HepG2 (cell line): Measurements from ENCODE around the gene SLC16A7. TPM values are rescaled to one million over a fixed set of nuclear protein-coding genes. Genes with fewer than 3 reads are reported as not detected.

ENCODE experiments used
- ATAC-seq: fragments of 200-7000 bp; cut with Tn5 transposase; 3 replicates; pipeline ENCODE4 v1.9.1; 2020; ENCODE audit warnings: mild to moderate bottlenecking, moderate library complexity
- BruUV-seq: library from RNA; stranded (reverse); fragments of 400-500 nt; replicated peaks from 2 replicates; lab custom pipeline; 2021; lab: Mats Ljungman, UMichigan
- CTCF ChIA-PET: fragments of 300-600 bp; formaldehyde crosslinking; extraction: SDS; loops from one replicate; lab custom pipeline; 2021; ENCODE audit warnings: low total read pairs, inconsistent platforms, low intra/inter-chr PET ratio; lab: Yijun Ruan, JAX
- POLR2A ChIA-PET: fragments of 350-600 bp; sonication (Branson Sonifier 250); formaldehyde crosslinking; loops from one replicate; lab custom pipeline; 2020; ENCODE audit warnings: antibody characterized with exemption, inconsistent platforms; lab: Yijun Ruan, JAX
- DNase-seq: peaks from one replicate; pipeline ENCODE4 v3.0.0-alpha.2; 2015; ENCODE audit warnings: low spot score
- FAIRE-seq: peaks from 3 replicates; lab custom pipeline; 2011; peaks lifted over from hg19 to GRCh38; lab: Jason Lieb, UNC
- H2AFZ ChIP-seq: one replicate; pipeline ENCODE4 v1.6.1; 2011; ENCODE audit warnings: low read length, inconsistent platforms
- H3K27ac ChIP-seq: fragments of 300-600 bp; 3 replicates; pipeline ENCODE4 v1.8.0; 2011; ENCODE audit warnings: mixed run types, mild to moderate bottlenecking, mixed read lengths, low read length, inconsistent platforms; ENCODE audit not compliant: insufficient read depth; ENCODE audit errors: extremely low read length
- H3K27me3 ChIP-seq, 2 experiments: fragments of 200-600 bp in 1 of 2; 2 replicates in 1 of 2; 3 replicates in 1 of 2; pipeline versions ENCODE4 v1.6.0 to v1.8.0; 2011; ENCODE audit warnings: low read length in 2 of 2, mild to moderate bottlenecking in 2 of 2, moderate library complexity in 2 of 2, inconsistent platforms in 1 of 2; ENCODE audit not compliant: insufficient read depth in 2 of 2, control insufficient read depth in 1 of 2
- H3K36me3 ChIP-seq, 2 experiments: fragments of 200-600 bp in 1 of 2; replicated peaks in 1 of 2; 2 replicates in 1 of 2; 3 replicates in 1 of 2; pipeline versions ENCODE4 v1.5.1 to v1.8.0; 2011; ENCODE audit warnings: low read length in 2 of 2, inconsistent platforms in 1 of 2; ENCODE audit not compliant: insufficient read depth in 2 of 2, control insufficient read depth in 1 of 2
- H3K4me1 ChIP-seq: 2 replicates; pipeline ENCODE4 v1.5.1; 2012; ENCODE audit warnings: low read length, inconsistent platforms; ENCODE audit not compliant: insufficient read depth
- H3K4me2 ChIP-seq: 2 replicates; pipeline ENCODE4 v1.6.0; 2011; ENCODE audit warnings: low read depth, low read length, inconsistent platforms
- H3K4me3 ChIP-seq, 3 experiments: fragments of 200-600 bp in 1 of 3; sonication (generic), shearing (Covaris generic) in 1 of 3; replicated peaks in 1 of 3; 2 replicates each; pipeline ENCODE4 v1.5.1; 2011 to 2016; ENCODE audit warnings: low read length in 3 of 3, inconsistent platforms in 2 of 3, low read depth in 2 of 3, mild to moderate bottlenecking in 2 of 3, control low read depth in 1 of 3, mixed read lengths in 1 of 3; ENCODE audit not compliant: insufficient read depth in 1 of 3
- H3K79me2 ChIP-seq: one replicate; pipeline ENCODE4 v1.6.1; 2011; ENCODE audit warnings: low read length, inconsistent platforms; ENCODE audit not compliant: insufficient read depth
- H3K9ac ChIP-seq: 2 replicates; pipeline ENCODE4 v1.6.0; 2011; ENCODE audit warnings: mild to moderate bottlenecking, low read depth, low read length, inconsistent platforms; ENCODE audit not compliant: insufficient read depth
- H3K9me3 ChIP-seq: 2 replicates; pipeline ENCODE4 v1.5.1; 2012; ENCODE audit warnings: mild to moderate bottlenecking, low read length
- H4K20me1 ChIP-seq: 2 replicates; pipeline ENCODE4 v1.6.0; 2011; ENCODE audit warnings: inconsistent platforms, mild to moderate bottlenecking, low read length, moderate library complexity; ENCODE audit not compliant: insufficient read depth
- CBX2 ChIP-seq, 2 experiments: fragments of 200-600 bp in 1 of 2; sonication (generic); formaldehyde crosslinking in 1 of 2; IDR thresholded peaks; 2 replicates each; pipeline versions ENCODE4 v1.7.0 to v1.8.1; 2018 to 2022; ENCODE audit warnings: low read depth in 2 of 2, low read length in 1 of 2, mild to moderate bottlenecking in 1 of 2, missing genetic modification reagents in 1 of 2
- RAD21 ChIP-seq: fragments of 450-650 bp; formaldehyde crosslinking; IDR thresholded peaks from 2 replicates; pipeline ENCODE4 v1.5.0; 2020; ENCODE audit warnings: mild to moderate bottlenecking
- RFX3 ChIP-seq: IDR thresholded peaks from 2 replicates; pipeline ENCODE4 v1.6.1; 2016; ENCODE audit warnings: missing biosample characterization, missing genetic modification reagents
- SYNCRIP ChIP-seq: fragments of 200-400 bp; formaldehyde crosslinking; IDR thresholded peaks from 2 replicates; pipeline ENCODE4 v1.6.1; 2018; ENCODE audit warnings: mild to moderate bottlenecking, low read depth, low read length; ENCODE audit not compliant: insufficient read depth
- ZBTB3 ChIP-seq: sonication (generic); formaldehyde crosslinking; IDR thresholded peaks from 2 replicates; pipeline ENCODE4 v1.4.0; 2020; ENCODE audit warnings: low read depth, mild to moderate bottlenecking, moderate library complexity, missing genetic modification reagents, borderline replicate concordance
- ZBTB33 ChIP-seq: sonication (generic); formaldehyde crosslinking; IDR thresholded peaks from 2 replicates; pipeline ENCODE4 v1.4.0; 2020; ENCODE audit warnings: missing genetic modification reagents
- ZNF780A ChIP-seq: sonication (generic); formaldehyde crosslinking; IDR thresholded peaks from 2 replicates; pipeline ENCODE4 v1.8.0; 2022; ENCODE audit warnings: mild to moderate bottlenecking, missing genetic modification reagents, moderate library complexity
- WGBS: methylation state at CpG from one replicate; pipeline ENCODE4 v1.1.6; 2017; ENCODE audit warnings: low lambda C conversion rate; 5-methylcytosine and 5-hydroxymethylcytosine counted together
- in situ Hi-C: cut with HindIII; loops from 2 replicates; pipeline ENCODE4 v1.10.0; 2017; ENCODE audit warnings: low pct_unique_long_range_greater_than_20kb; ENCODE audit not compliant: extremely low pct_ligation_motif_present
- intact Hi-C: fragments of 100-400 bp; cut with micrococcal nuclease; formaldehyde crosslinking; loops from one replicate; pipeline ENCODE4 v1.10.0; 2022; ENCODE audit not compliant: unreplicated experiment
- polyA plus RNA-seq, 8 experiments: library from polyadenylated mRNA; depleted of rRNA in 3 of 8; stranded (reverse) in 7 of 8; unstranded in 1 of 8; fragments of >200 nt; fragmentation: Illumina TruSeq in 4 of 8; extraction: Trizol in 4 of 8; gene quantifications; 2 replicates each; pipeline versions ENCODE4 v1.2.1 to v1.2.3, GENCODE V29; 2011 to 2016; ENCODE audit warnings: low read depth in 4 of 8, missing spikeins in 1 of 8, mixed read lengths in 1 of 8; ENCODE audit not compliant: insufficient read depth in 1 of 8
- total RNA-seq, 5 experiments: library from RNA; depleted of rRNA; stranded (reverse); fragments of >200 nt; fragmentation: Illumina TruSeq; extraction: Trizol; gene quantifications; 2 replicates each; pipeline ENCODE4 v1.2.3, GENCODE V29; 2016; ENCODE audit warnings: low read depth in 1 of 5

SLC16A7 gene
- total and polyA plus RNA-seq, 2 of the 13 experiments (the other 11 are each of a cell fraction or from before 2014, with no cell fraction given): 1.3 to 1.6 TPM

- no peak for FAIRE-seq
- Histone ChIP-seq H3K27ac (no peak overlapping the region), H3K79me2 (no peaks in the 10 kb centered on the region), H3K4me3 (no peak overlapping the region), H3K4me2 (no peak overlapping the region), H3K4me1 (no peaks in the 10 kb centered on the region), H4K20me1 (no peaks in the 10 kb centered on the region), H3K9me3 (no peaks in the 10 kb centered on the region), H3K36me3 (no peaks in the 10 kb centered on the region), H3K9ac (no peak overlapping the region), H2AFZ (no peak overlapping the region)
- in situ Hi-C loops (no loop called here), intact Hi-C loops (no loop called here)
- POLR2A ChIA-PET: no interaction called here
- no peak for ATAC-seq
- BruUV-seq: no TSS peak
- CTCF ChIA-PET: no interaction called here
- DNase-seq: no peak
- TF ChIP-seq ZBTB33 (CRISPR knock-in tag) (no peak), CBX2 (IDR thresholded peaks at IDR 0.05; ENCODE audit: low read depth, low read length) (no peak), CBX2 (CRISPR knock-in tag; IDR thresholded peaks at IDR 0.05; ENCODE audit: low read depth) (no peak)
- TF ChIP-seq, all 625 proteins: peak for 0
- H3K27me3 ChIP-seq: no peaks in the 10 kb centered on the region
- no CpG with 5 or more reads among the region's 3 CpGs for WGBS
These were observed 46.9 kb upstream of the SLC16A7 start for GRCh38 chr12:59548930-59549329.

- Histone ChIP-seq H2AFZ (no peak overlapping the region), H3K4me3 (no peak overlapping the region), H3K27ac (no peak overlapping the region), H3K4me2 (no peak overlapping the region), H3K4me1 (no peaks in the 10 kb centered on the region), H3K9me3 (no peaks in the 10 kb centered on the region), H3K27me3 (no peaks in the 10 kb centered on the region), H3K36me3 (no peaks in the 10 kb centered on the region), H3K79me2 (no peaks in the 10 kb centered on the region), H4K20me1 (no peaks in the 10 kb centered on the region), H3K9ac (no peak overlapping the region)
- 2% methylated on average over 2 of the region's 2 CpGs for WGBS
- intact Hi-C loops: no loop called here
- DNase-seq: no peak
- BruUV-seq: no TSS peak
- no peak for ATAC-seq
- ChIA-PET POLR2A (no interaction called here), CTCF (no interaction called here)
- TF ChIP-seq ZBTB3 (CRISPR knock-in tag) (no peak), RAD21 (CRISPR knock-in tag) (no peak), SYNCRIP (no peak), ZNF780A (CRISPR knock-in tag) (no peak), RFX3 (no peak)
- no peak for FAIRE-seq
- in situ Hi-C loops: no loop called here
These were observed 36.1 kb upstream of the SLC16A7 start for GRCh38 chr12:59559696-59560095.
